CD4-positive, alpha-beta T cell treated with Interleukin-4 for 1 hour (primary cell): ENCODE results near the gene NOXA1.
A peak's percentile ranks its signal among the peaks of the same experiment; 100 is the strongest.
"Not testable (repeated sequence)": the region's sequence is repeated elsewhere in the genome, so short reads cannot be mapped to it uniquely, and the experiment has no call there.

ENCODE experiments used
- DNase-seq, 2 donors: peaks; one replicate each; pipeline ENCODE4 v3.0.0-alpha.2; 2020 to 2022

NOXA1 gene

GRCh38 chr9:137441289-137441934, 18.2 kb downstream of the NOXA1 start, which contains the start of gene ENTPD8:
TSS of gene ENTPD8 (minus strand) at chr9:137441357. CDS start at chr9:137438285, 3,072 bp downstream.
- DNase-seq: no peak

DNA sequence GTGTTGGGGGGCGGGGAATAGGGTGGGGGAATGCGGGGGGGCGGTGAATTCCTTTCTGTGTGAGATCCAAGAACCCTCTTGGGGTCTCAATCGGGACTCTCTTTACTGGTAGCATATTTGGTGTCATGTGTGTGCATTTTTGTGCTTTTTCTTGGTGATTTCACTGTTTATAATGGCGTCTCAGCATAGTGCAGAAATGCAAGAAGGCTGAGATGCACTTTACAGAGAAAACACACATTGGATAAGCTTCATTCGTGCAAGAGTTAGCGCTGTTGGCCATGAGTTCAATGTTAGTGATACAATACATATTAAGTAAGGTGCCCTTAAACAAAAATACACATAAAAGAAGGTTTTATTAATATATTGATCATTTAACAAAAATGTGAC, 18.7 kb downstream of the NOXA1 start:
- DNase-seq: no peak

GRCh38 chr9:137444106-137444790, 21.1 kb downstream of the NOXA1 start:
- no peak for DNase-seq

GRCh38 chr9:137445275-137445807, 22.1 kb downstream of the NOXA1 start:
- DNase-seq: peak; percentile 88

- DNase-seq: no peak
These were observed 22.8 kb downstream of the NOXA1 start for GRCh38 chr9:137445930-137446431.

GRCh38 chr9:137446851-137447471, 23.8 kb downstream of the NOXA1 start:
- DNase-seq: peak in 1 of 2 donors; percentile 42

- DNase-seq: no peak
These were observed 24.8 kb downstream of the NOXA1 start for GRCh38 chr9:137447722-137448601.

- no peak for DNase-seq
These were observed 25.4 kb downstream of the NOXA1 start for GRCh38 chr9:137448602-137448962.

DNA sequence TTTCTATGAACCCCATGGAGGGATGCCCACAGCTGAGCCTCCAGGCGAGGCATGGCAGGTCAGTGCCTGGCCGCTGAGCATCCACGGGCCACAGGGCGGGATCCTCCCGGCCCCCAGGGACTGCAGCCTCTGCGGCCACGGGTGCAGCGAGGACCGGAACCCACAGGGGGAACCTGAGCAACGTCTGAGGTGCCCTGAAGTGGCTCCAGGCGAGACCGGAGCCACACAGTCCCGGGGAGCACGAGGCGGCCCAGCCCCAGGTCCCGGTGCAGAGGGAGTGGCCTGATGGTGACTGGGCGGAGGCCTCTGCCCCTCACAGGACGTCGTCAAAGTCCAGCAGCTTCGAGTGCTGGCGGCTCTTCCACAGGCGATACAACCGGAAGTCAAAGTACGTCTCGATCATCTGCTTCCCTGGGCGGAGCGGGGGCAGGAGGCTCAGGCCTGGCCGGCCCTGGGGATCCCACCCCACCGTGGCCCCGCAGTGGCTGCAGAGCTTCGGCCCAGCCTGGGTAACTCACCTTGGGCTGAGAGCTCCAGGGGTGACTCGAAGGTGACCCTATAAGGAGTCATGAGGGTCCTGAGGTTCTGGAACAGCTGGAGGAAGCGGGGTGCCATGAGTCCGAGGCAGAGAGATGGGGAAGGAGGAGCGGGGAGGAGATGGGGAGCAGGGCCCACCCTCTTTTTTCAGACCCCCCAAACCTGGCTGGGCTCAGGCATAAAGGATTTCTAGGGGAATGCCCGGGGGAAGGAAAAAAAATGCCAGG, 26.1 kb downstream of the NOXA1 start:
- DNase-seq: no peak

- DNase-seq: peak in 1 of 2 donors; percentile 61
These were observed 26.8 kb downstream of the NOXA1 start for GRCh38 chr9:137449931-137450538.

DNA sequence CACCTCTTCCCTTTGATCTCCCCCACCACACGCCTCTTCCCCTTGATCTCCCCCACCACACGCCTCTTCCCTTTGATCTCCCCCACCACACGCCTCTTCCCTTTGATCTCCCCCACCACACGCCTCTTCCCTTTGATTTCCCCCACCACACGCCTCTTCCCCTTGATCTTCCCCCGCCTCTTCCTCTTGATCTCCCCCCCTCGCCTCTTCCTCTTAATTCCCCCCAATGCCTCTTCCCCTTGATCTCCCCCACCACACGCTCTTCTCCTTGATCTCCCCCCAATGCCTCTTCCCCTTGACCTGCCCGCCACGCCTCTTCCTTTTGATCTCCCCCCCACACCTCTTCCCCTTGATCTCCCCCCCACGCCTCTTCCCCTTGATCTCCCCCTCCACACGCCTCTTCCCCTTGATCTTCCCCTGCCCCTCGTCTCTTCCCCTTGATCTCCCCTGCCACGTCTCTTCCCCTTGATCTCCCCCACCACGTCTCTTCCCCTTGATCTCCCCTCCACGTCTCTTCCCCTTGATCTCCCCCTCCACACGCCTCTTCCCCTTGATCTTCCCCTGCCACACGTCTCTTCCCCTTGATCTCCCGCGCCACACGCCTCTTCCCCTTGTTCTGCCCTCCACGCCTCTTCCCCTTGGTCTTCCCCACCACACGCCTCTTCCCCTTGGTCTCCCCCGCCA, 27.5 kb downstream of the NOXA1 start:
- peak; percentile 65 to 82 for DNase-seq

- DNase-seq: not testable (repeated sequence)
These were observed 28.2 kb downstream of the NOXA1 start for GRCh38 chr9:137451264-137452005.

GRCh38 chr9:137452006-137452760, 29.0 kb downstream of the NOXA1 start:
- DNase-seq: no peak

- no peak for DNase-seq
These were observed 29.8 kb downstream of the NOXA1 start for GRCh38 chr9:137452761-137453642.

GRCh38 chr9:137453643-137454081, 30.5 kb downstream of the NOXA1 start:
- DNase-seq: peak; percentile 65 to 80

DNA sequence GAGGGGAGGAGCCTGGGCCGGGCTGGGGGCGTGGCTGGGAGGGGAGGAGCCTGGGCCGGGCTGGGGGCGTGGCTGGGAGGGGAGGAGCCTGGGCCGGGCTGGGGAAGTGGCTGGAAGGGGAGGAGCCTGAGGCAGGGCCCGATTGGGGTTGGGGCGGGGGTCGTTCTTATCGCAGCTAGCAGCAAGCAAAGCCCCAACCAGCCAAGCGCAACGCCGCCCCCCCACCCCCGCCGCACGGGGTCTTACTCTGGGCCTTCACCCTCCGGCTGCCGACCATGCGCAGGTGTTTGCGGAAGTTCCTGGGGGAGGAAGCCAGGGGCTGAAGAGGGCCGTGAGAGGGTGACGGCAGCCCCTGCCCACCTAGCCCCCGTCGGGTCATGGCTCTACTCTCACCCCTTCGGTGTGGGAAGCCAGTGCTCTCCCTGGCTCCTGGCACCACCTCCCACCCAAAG, 31.0 kb downstream of the NOXA1 start:
- peak in 1 of 2 donors; percentile 61 for DNase-seq

- DNase-seq: no peak
These were observed 31.6 kb downstream of the NOXA1 start for GRCh38 chr9:137454597-137455358.
